Left lung (tissue), 14 donors: ENCODE results near the gene SON. TPM values are rescaled to one million over a fixed set of nuclear protein-coding genes. Genes with fewer than 3 reads are reported as not detected.

ENCODE experiments used
- ATAC-seq: fragments of 200-7000 bp; cut with Tn5 transposase; one replicate; pipeline ENCODE4 v1.9.1; 2020; ENCODE audit warnings: moderate library complexity
- DNase-seq, 4 donors: peaks; one replicate each; pipeline ENCODE4 v3.0.0-alpha.2; 2013 to 2020
- H3K27ac ChIP-seq, 2 donors: fragments of 200-600 bp; sonication (generic) in 1 of 2; one replicate each; pipeline versions ENCODE4 v1.5.0 to v1.8.0; 2020 to 2021
- H3K27me3 ChIP-seq, 2 donors: fragments of 200-600 bp; sonication (generic) in 1 of 2; one replicate each; pipeline versions ENCODE4 v1.5.0 to v1.8.0; 2020 to 2021
- H3K36me3 ChIP-seq, 2 donors: fragments of 200-600 bp; sonication (generic) in 1 of 2; one replicate each; pipeline versions ENCODE4 v1.5.0 to v1.8.0; 2020 to 2021
- H3K4me1 ChIP-seq, 2 donors: fragments of 200-600 bp; one replicate each; pipeline ENCODE4 v1.8.0; 2021
- H3K4me3 ChIP-seq, 2 donors: fragments of 200-600 bp; sonication (generic) in 1 of 2; one replicate each; pipeline versions ENCODE4 v1.5.0 to v1.8.0; 2020 to 2021; ENCODE audit warnings: mild to moderate bottlenecking in 1 of 2
- H3K9me3 ChIP-seq, 2 donors: fragments of 200-600 bp; sonication (generic) in 1 of 2; one replicate each; pipeline versions ENCODE4 v1.5.0 to v1.8.0; 2020 to 2021
- intact Hi-C, 2 donors: fragments of 100-400 bp; cut with DNase I; formaldehyde crosslinking; loops; one replicate each; pipeline versions ENCODE4 v1.11.2 to v1.14.2; 2022
- long read RNA-seq, 12 donors: library from polyadenylated mRNA in 2 of 12; unstranded in 2 of 12; transcript quantifications; one replicate each; pipeline ENCODE4 v2.0.0 and lab custom pipeline, GENCODE V29; 2019 to 2026
- polyA plus RNA-seq, 6 donors: library from polyadenylated mRNA; unstranded; fragments of 120-200 nt; gene quantifications; one replicate each; pipeline ENCODE4 v1.2.1, GENCODE V29; 2013; ENCODE audit not compliant: insufficient read length in 6 of 6
- total RNA-seq, 2 donors: library from RNA; stranded (reverse); fragmentation: NEBNext Ultra II Directional; extraction: Animal tissue kit (Norgen Biotek cat#: 25700); gene quantifications; one replicate each; pipeline ENCODE4 v1.2.1, GENCODE V29; 2021
- TF ChIP-seq, protein P1 (sequence below), 2 donors: fragments of 200-600 bp; sonication (generic) in 1 of 2; IDR thresholded peaks; one replicate each; pipeline versions ENCODE4 v1.5.0 to v1.8.0; 2021; ENCODE audit warnings: antibody characterized with exemption in 2 of 2
- donor health status: DM: no; HTN: yes; CAD: no.
- donor health status: DM: no; HTN: no; CAD: no.

Gene SON
- 100 to 1,000 TPM; 237 to 299 TPM for total RNA-seq
- 100 to 1,000 TPM; 389 to 454 (median 427) TPM for polyA plus RNA-seq
- long read RNA-seq, donor 1, full-length matches to known transcripts = 59 of 472 reads
- long read RNA-seq, donor 1, partial matches to known transcripts = 397 of 472 reads
- long read RNA-seq, donor 1, other reads (novel, unspliced or antisense) = 16 of 472 reads
- long read RNA-seq, donor 2, full-length matches to known transcripts = 44 of 329 reads
- long read RNA-seq, donor 2, partial matches to known transcripts = 285 of 329 reads
- long read RNA-seq, donor 2, other reads (novel, unspliced or antisense) = 0 of 329 reads
- long read RNA-seq, donor 3, full-length matches to known transcripts = 22 of 161 reads
- long read RNA-seq, donor 3, partial matches to known transcripts = 139 of 161 reads
- long read RNA-seq, donor 3, other reads (novel, unspliced or antisense) = 0 of 161 reads
- long read RNA-seq, donor 4, partial matches to known transcripts = 170 of 176 reads
- long read RNA-seq, donor 4, other reads (novel, unspliced or antisense) = 5 of 176 reads
- long read RNA-seq, donor 5, full-length matches to known transcripts = 38 of 241 reads
- long read RNA-seq, donor 5, partial matches to known transcripts = 203 of 241 reads
- long read RNA-seq, donor 5, other reads (novel, unspliced or antisense) = 0 of 241 reads
- long read RNA-seq, donor 6, full-length matches to known transcripts = 18 of 111 reads
- long read RNA-seq, donor 6, partial matches to known transcripts = 93 of 111 reads
- long read RNA-seq, donor 6, other reads (novel, unspliced or antisense) = 0 of 111 reads
- long read RNA-seq, donor 7, full-length matches to known transcripts = 35 of 156 reads
- long read RNA-seq, donor 7, partial matches to known transcripts = 114 of 156 reads
- long read RNA-seq, donor 7, other reads (novel, unspliced or antisense) = 7 of 156 reads
- long read RNA-seq, donor 8, full-length matches to known transcripts = 43 of 291 reads
- long read RNA-seq, donor 8, partial matches to known transcripts = 241 of 291 reads
- long read RNA-seq, donor 8, other reads (novel, unspliced or antisense) = 7 of 291 reads
- long read RNA-seq, donor 9, partial matches to known transcripts = 0 of 1 reads
- long read RNA-seq, donor 9, other reads (novel, unspliced or antisense) = 0 of 1 reads
- long read RNA-seq, donor 10, partial matches to known transcripts = 136 of 139 reads
- long read RNA-seq, donor 10, other reads (novel, unspliced or antisense) = 3 of 139 reads
- long read RNA-seq, donor 11, full-length matches to known transcripts = 25 of 251 reads
- long read RNA-seq, donor 11, partial matches to known transcripts = 203 of 251 reads
- long read RNA-seq, donor 11, other reads (novel, unspliced or antisense) = 23 of 251 reads
- long read RNA-seq, donor 12, full-length matches to known transcripts = 56 of 213 reads
- long read RNA-seq, donor 12, partial matches to known transcripts = 146 of 213 reads
- long read RNA-seq, donor 12, other reads (novel, unspliced or antisense) = 11 of 213 reads

GRCh38 chr21:33542640-33543504 is at the start of gene SON:
Gene SON (plus strand): TSS chr21:33543038. CDS start chr21:33543093, 55 bp downstream.
- no peaks in the 10 kb centered on the region for H3K27me3 ChIP-seq
- intact Hi-C loops = no loop called here
- TF ChIP-seq, protein P1, sequence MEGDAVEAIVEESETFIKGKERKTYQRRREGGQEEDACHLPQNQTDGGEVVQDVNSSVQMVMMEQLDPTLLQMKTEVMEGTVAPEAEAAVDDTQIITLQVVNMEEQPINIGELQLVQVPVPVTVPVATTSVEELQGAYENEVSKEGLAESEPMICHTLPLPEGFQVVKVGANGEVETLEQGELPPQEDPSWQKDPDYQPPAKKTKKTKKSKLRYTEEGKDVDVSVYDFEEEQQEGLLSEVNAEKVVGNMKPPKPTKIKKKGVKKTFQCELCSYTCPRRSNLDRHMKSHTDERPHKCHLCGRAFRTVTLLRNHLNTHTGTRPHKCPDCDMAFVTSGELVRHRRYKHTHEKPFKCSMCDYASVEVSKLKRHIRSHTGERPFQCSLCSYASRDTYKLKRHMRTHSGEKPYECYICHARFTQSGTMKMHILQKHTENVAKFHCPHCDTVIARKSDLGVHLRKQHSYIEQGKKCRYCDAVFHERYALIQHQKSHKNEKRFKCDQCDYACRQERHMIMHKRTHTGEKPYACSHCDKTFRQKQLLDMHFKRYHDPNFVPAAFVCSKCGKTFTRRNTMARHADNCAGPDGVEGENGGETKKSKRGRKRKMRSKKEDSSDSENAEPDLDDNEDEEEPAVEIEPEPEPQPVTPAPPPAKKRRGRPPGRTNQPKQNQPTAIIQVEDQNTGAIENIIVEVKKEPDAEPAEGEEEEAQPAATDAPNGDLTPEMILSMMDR (IDR thresholded peaks at IDR 0.05) = no peak

DNA sequence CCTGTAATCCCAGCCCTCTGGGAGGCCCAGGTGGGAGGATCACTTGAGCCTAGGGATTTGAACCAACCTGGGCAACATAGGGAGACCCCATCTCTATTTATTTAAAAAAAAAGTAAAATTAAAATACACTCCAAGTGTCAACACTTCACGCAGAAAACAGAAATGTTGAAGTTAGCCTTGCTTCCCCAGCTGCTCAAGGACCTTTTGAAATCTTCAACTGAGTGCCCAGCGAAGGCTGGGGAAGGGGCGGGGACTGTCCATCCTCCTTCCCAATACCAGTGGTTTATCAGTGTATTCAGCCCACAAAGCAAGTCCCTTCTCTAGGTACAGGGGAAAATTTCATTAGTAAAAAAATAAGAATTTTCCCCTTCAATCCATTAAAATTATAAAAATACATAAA is 49.1 kb upstream of the SON start:
- Histone ChIP-seq H3K9me3 (no peaks in the 10 kb centered on the region), H3K27ac (no peak overlapping the region), H3K4me3 (no peak overlapping the region), H3K27me3 (no peaks in the 10 kb centered on the region), H3K36me3 (no peaks in the 10 kb centered on the region), H3K4me1 (peaks cover 10 to 18% of the 10 kb centered on the region in 2 donors)
- TF ChIP-seq, protein P1 (IDR thresholded peaks at IDR 0.05) = no peak
- DNase-seq (no peak), ATAC-seq (no peak)
- intact Hi-C loops = no loop called here

More at GRCh38 chr21:33542640-33543504, at the start of gene SON:
- ATAC-seq (peak; percentile 96), DNase-seq (peak; percentile 97 to 100 (median 98))
- peaks cover 17 to 44% of the 10 kb centered on the region in 2 donors for H3K4me1 ChIP-seq
- peak within 1 kb of the TSS; percentile 99 for H3K27ac ChIP-seq
- peaks cover 0 to 31% of the 10 kb centered on the region in 2 donors for H3K36me3 ChIP-seq
- peak within 1 kb of the TSS; percentile 61 to 81 for H3K4me3 ChIP-seq
- no peaks in the 10 kb centered on the region for H3K9me3 ChIP-seq

DNA sequence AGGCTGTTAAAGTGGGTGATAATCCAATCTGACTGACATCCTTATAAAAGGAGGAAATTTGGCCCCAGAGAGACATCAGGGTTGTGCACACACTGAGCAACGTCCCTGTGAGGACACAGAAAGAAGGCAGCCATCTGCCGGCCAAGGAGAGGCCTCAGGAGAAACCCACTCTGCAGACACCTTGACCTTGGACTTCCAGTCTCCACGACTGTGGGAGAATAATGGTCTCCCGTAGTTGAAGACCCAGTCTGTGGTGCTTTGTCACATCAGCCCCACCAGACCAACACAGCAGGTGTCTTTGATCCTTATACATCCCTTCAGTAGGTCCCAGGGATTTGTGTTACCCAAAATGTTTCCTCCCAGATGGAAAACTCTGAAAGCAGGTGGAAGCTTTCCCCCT is 47.1 kb upstream of the SON start:
- Histone ChIP-seq H3K9me3 (no peaks in the 10 kb centered on the region), H3K4me1 (peaks cover 7 to 14% of the 10 kb centered on the region in 2 donors), H3K4me3 (no peak overlapping the region), H3K27me3 (no peaks in the 10 kb centered on the region), H3K27ac (no peak overlapping the region), H3K36me3 (no peaks in the 10 kb centered on the region)
- TF ChIP-seq, protein P1 (IDR thresholded peaks at IDR 0.05) = no peak
- ATAC-seq = no peak
- DNase-seq = no peak
- intact Hi-C loops = no loop called here

DNA sequence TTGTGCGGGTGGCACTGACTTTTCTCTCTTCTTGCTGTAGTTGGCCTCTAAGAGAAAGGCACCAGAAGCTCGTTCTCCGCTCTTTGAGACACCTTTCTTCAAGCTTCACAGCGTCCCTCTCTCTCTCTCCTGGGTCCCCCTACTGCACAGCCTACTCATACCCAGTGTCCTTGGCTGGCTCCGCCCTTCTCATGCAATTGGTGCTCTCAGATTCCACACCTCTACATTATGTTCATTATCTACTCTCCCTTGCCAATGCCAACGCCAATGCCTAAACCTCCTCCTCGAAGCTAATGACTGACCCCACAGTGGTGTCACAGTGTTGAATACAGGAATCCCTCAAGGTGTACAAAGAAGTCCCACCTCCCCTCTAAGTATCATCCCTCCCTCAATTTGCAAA is 46.5 kb upstream of the SON start:
- intact Hi-C loops = no loop called here
- DNase-seq = no peak
- Histone ChIP-seq H3K27me3 (no peaks in the 10 kb centered on the region), H3K4me1 (peaks cover 4 to 9% of the 10 kb centered on the region in 2 donors), H3K4me3 (no peak overlapping the region), H3K9me3 (no peaks in the 10 kb centered on the region), H3K27ac (no peak overlapping the region), H3K36me3 (no peaks in the 10 kb centered on the region)
- ATAC-seq = no peak
- TF ChIP-seq, protein P1 (IDR thresholded peaks at IDR 0.05) = no peak
